H9 (cell line): ENCODE data around the gene SFR1. TPM values are rescaled to one million over a fixed set of nuclear protein-coding genes. Genes with fewer than 3 reads are reported as not detected.

ENCODE experiments used
- DNase-seq: peaks from one replicate; pipeline ENCODE4 v3.0.0-alpha.2; 2017
- H2AFZ ChIP-seq: one replicate; pipeline ENCODE4 v1.6.1; 2013; ENCODE audit warnings: mild to moderate bottlenecking, low read length, control low read depth, moderate library complexity
- H2AK5ac ChIP-seq: 2 replicates; pipeline ENCODE4 v1.6.1; 2013; ENCODE audit warnings: low read length, control low read depth, mixed read lengths; ENCODE audit not compliant: insufficient read length
- H2BK120ac ChIP-seq: one replicate; pipeline ENCODE4 v1.6.1; 2013; ENCODE audit warnings: low read depth, mild to moderate bottlenecking, low read length, control low read depth, inconsistent platforms; ENCODE audit not compliant: poor library complexity, severe bottlenecking
- H2BK12ac ChIP-seq: 2 replicates; pipeline ENCODE4 v1.6.1; 2013; ENCODE audit warnings: low read length, control low read depth, mixed read lengths, low read depth; ENCODE audit not compliant: insufficient read length
- H2BK15ac ChIP-seq: 2 replicates; pipeline ENCODE4 v1.6.1; 2013; ENCODE audit warnings: low read depth, low read length, control low read depth
- H2BK20ac ChIP-seq: one replicate; pipeline ENCODE4 v1.6.1; 2013; ENCODE audit warnings: low read depth, mild to moderate bottlenecking, low read length, control low read depth, inconsistent platforms; ENCODE audit not compliant: poor library complexity, severe bottlenecking
- H2BK5ac ChIP-seq: 2 replicates; pipeline ENCODE4 v1.6.1; 2013; ENCODE audit warnings: low read length, control low read depth, mixed read lengths; ENCODE audit not compliant: insufficient read length
- H3K14ac ChIP-seq: 2 replicates; pipeline ENCODE4 v1.6.1; 2013; ENCODE audit warnings: low read length, control low read depth; ENCODE audit not compliant: insufficient read depth
- H3K18ac ChIP-seq: 2 replicates; pipeline ENCODE4 v1.6.1; 2013; ENCODE audit warnings: low read depth, mild to moderate bottlenecking, mixed read lengths, low read length, control low read depth; ENCODE audit not compliant: insufficient read length
- H3K23ac ChIP-seq: 2 replicates; pipeline ENCODE4 v1.6.1; 2013; ENCODE audit warnings: low read length, control low read depth, mixed read lengths, low read depth; ENCODE audit not compliant: insufficient read length
- H3K23me2 ChIP-seq: 2 replicates; pipeline ENCODE4 v1.6.1; 2013; ENCODE audit warnings: low read depth, mild to moderate bottlenecking, mixed read lengths, low read length, control low read depth; ENCODE audit not compliant: insufficient read length, poor library complexity, severe bottlenecking
- H3K27ac ChIP-seq: 2 replicates; pipeline ENCODE4 v1.5.1; 2013; ENCODE audit warnings: low read length, control low read depth, mixed read lengths, low read depth; ENCODE audit not compliant: insufficient read length
- H3K27me3 ChIP-seq: 2 replicates; pipeline ENCODE4 v1.6.1; 2013; ENCODE audit warnings: low read length, control low read depth, inconsistent platforms; ENCODE audit not compliant: insufficient read depth
- H3K4ac ChIP-seq: 2 replicates; pipeline ENCODE4 v1.6.1; 2013; ENCODE audit warnings: low read depth, mild to moderate bottlenecking, control low read depth, inconsistent platforms, low read length, moderate library complexity
- H3K4me1 ChIP-seq: 2 replicates; pipeline ENCODE4 v1.6.1; 2013; ENCODE audit warnings: low read length, control low read depth, inconsistent platforms; ENCODE audit not compliant: insufficient read depth
- H3K4me2 ChIP-seq: 2 replicates; pipeline ENCODE4 v1.6.1; 2013; ENCODE audit warnings: low read length, control low read depth, mixed read lengths; ENCODE audit not compliant: insufficient read length, insufficient read depth
- H3K56ac ChIP-seq: 2 replicates; pipeline ENCODE4 v1.6.1; 2013; ENCODE audit warnings: low read depth, mild to moderate bottlenecking, mixed read lengths, low read length, control low read depth; ENCODE audit not compliant: insufficient read length
- H3K79me1 ChIP-seq: 2 replicates; pipeline ENCODE4 v1.6.1; 2013; ENCODE audit warnings: low read depth, mild to moderate bottlenecking, moderate library complexity, low read length, control low read depth, inconsistent platforms; ENCODE audit not compliant: insufficient read depth, poor library complexity, severe bottlenecking
- H3K79me2 ChIP-seq: 2 replicates; pipeline ENCODE4 v1.6.1; 2013; ENCODE audit warnings: low read length, control low read depth, inconsistent platforms; ENCODE audit not compliant: insufficient read depth
- H3K9ac ChIP-seq: 2 replicates; pipeline ENCODE4 v1.6.1; 2013; ENCODE audit warnings: low read length, control low read depth, mixed read lengths; ENCODE audit not compliant: insufficient read length; ENCODE audit errors: extremely low read depth
- H3K9me3 ChIP-seq: one replicate; pipeline ENCODE4 v1.6.1; 2013; ENCODE audit warnings: low read depth, low read length, inconsistent platforms; ENCODE audit not compliant: control insufficient read depth
- H3T11ph ChIP-seq: one replicate; pipeline ENCODE4 v1.6.1; 2013; ENCODE audit warnings: mild to moderate bottlenecking, low read length, control low read depth, inconsistent platforms
- H4K20me1 ChIP-seq: one replicate; pipeline ENCODE4 v1.6.1; 2013; ENCODE audit not compliant: control insufficient read depth, insufficient read length, insufficient read depth
- H4K5ac ChIP-seq: 2 replicates; pipeline ENCODE4 v1.6.1; 2013; ENCODE audit warnings: low read depth, mild to moderate bottlenecking, mixed read lengths, low read length, control low read depth; ENCODE audit not compliant: insufficient read length
- H4K8ac ChIP-seq: replicated peaks from 2 replicates; pipeline ENCODE4 v1.6.1; 2013; ENCODE audit warnings: low read length, control low read depth, mixed read lengths, low read depth; ENCODE audit not compliant: insufficient read length
- H4K91ac ChIP-seq: 2 replicates; pipeline ENCODE4 v1.6.1; 2013; ENCODE audit warnings: low read depth, mild to moderate bottlenecking, moderate library complexity, mixed read lengths, low read length, control low read depth; ENCODE audit not compliant: insufficient read length
- H3K27ac Mint-ChIP-seq, 3 experiments: 2 replicates in 2 of 3; 3 replicates in 1 of 3; pipeline ENCODE4 v1.8.0; 2020 to 2021; ENCODE audit warnings: mixed read lengths in 3 of 3, mild to moderate bottlenecking in 1 of 3, moderate library complexity in 1 of 3
- H3K27me3 Mint-ChIP-seq: 2 replicates; pipeline ENCODE4 v1.8.0; 2021; ENCODE audit warnings: low read depth, mild to moderate bottlenecking, moderate library complexity, mixed read lengths
- H3K36me3 Mint-ChIP-seq, 3 experiments: 2 replicates in 2 of 3; 3 replicates in 1 of 3; pipeline ENCODE4 v1.8.0; 2020 to 2021; ENCODE audit warnings: low read depth in 3 of 3, mixed read lengths in 3 of 3; ENCODE audit not compliant: insufficient read depth in 1 of 3
- H3K4me1 Mint-ChIP-seq, 2 experiments: 2 replicates each; pipeline ENCODE4 v1.8.0; 2020; ENCODE audit warnings: mixed read lengths in 2 of 2
- H3K4me3 Mint-ChIP-seq, 2 experiments: 2 replicates in 1 of 2; 3 replicates in 1 of 2; pipeline ENCODE4 v1.8.0; 2020 to 2021; ENCODE audit warnings: mild to moderate bottlenecking in 2 of 2, mixed read lengths in 2 of 2, moderate library complexity in 1 of 2
- H3K9me3 Mint-ChIP-seq, 2 experiments: 2 replicates in 1 of 2; 3 replicates in 1 of 2; pipeline ENCODE4 v1.8.0; 2020; ENCODE audit warnings: mild to moderate bottlenecking in 2 of 2, mixed read lengths in 2 of 2, moderate library complexity in 1 of 2
- WGBS: extraction: QIAGEN DNeasy Blood & Tissue Kit; methylation state at CpG from one replicate; pipeline ENCODE4 v1.1.7; 2013; ENCODE audit warnings: missing lambda C conversion rate, low lambda C conversion rate, mixed read lengths; ENCODE audit not compliant: insufficient read length; ENCODE audit errors: extremely low coverage; 5-methylcytosine and 5-hydroxymethylcytosine counted together
- total RNA-seq: library from RNA; stranded (reverse); gene quantifications from 2 replicates; pipeline ENCODE4 v1.2.1, GENCODE V29; 2021
- TF ChIP-seq, protein P1 (sequence below): fragments of 200-600 bp; sonication (generic); conservative IDR thresholded peaks from 3 replicates; pipeline ENCODE4 v1.8.0; 2021; ENCODE audit warnings: antibody characterized with exemption, mild to moderate bottlenecking

Gene SFR1
- total RNA-seq, 1 experiment from 2014 or later: 6.5 TPM

DNA sequence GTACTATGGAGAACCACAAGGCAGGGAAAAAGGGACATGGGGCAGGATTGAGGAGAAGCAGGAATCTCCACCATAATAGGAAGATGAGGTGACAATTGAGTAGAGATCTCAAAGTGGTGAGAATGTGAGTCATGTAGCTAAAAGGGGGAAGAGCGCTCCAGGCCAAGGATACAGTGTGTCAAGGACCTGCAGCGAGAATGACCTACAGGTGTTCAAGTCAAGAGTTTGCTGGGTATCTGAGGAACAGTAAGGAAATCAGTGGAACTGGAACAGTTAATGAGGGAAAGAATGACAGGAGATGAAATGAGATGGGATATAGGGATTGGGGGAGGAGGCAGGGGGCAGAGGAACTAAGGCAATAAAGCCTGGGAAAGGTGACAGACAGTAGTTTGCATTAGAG, 33.6 kb downstream of the SFR1 start:
- Histone ChIP-seq H3K79me1 (no peaks in the 10 kb centered on the region), H3K23me2 (no peaks in the 10 kb centered on the region), H3K23ac (no peak overlapping the region), H2BK120ac (no peak overlapping the region), H3K27ac (no peak overlapping the region), H4K5ac (no peak overlapping the region), H2BK12ac (no peak overlapping the region), H3K4me1 (peaks cover 4% of the 10 kb centered on the region), H4K20me1 (no peaks in the 10 kb centered on the region), H3K18ac (no peak overlapping the region), H3K9me3 (no peaks in the 10 kb centered on the region), H2BK5ac (no peak overlapping the region), H2AK5ac (no peak overlapping the region), H3K9ac (no peak overlapping the region), H2BK20ac (no peak overlapping the region), H3K14ac (no peak overlapping the region), H3K4me2 (no peak overlapping the region), H3K56ac (no peak overlapping the region), H3T11ph (no peak overlapping the region), H2BK15ac (no peak overlapping the region), H3K4ac (no peak overlapping the region), H4K8ac (no peak overlapping the region), H2AFZ (no peak overlapping the region), H3K27me3 (no peaks in the 10 kb centered on the region), H4K91ac (no peak overlapping the region), H3K79me2 (no peaks in the 10 kb centered on the region)
- TF ChIP-seq, protein P1, sequence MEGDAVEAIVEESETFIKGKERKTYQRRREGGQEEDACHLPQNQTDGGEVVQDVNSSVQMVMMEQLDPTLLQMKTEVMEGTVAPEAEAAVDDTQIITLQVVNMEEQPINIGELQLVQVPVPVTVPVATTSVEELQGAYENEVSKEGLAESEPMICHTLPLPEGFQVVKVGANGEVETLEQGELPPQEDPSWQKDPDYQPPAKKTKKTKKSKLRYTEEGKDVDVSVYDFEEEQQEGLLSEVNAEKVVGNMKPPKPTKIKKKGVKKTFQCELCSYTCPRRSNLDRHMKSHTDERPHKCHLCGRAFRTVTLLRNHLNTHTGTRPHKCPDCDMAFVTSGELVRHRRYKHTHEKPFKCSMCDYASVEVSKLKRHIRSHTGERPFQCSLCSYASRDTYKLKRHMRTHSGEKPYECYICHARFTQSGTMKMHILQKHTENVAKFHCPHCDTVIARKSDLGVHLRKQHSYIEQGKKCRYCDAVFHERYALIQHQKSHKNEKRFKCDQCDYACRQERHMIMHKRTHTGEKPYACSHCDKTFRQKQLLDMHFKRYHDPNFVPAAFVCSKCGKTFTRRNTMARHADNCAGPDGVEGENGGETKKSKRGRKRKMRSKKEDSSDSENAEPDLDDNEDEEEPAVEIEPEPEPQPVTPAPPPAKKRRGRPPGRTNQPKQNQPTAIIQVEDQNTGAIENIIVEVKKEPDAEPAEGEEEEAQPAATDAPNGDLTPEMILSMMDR: no peak
- Mint-ChIP-seq H3K27me3 (peaks cover 3% of the 10 kb centered on the region), H3K36me3 (peaks cover 5 to 10% (median 9%) of the 10 kb centered on the region in 3 experiments; a peak in 6 of 7 replicates), H3K9me3 (peaks cover 14 to 15% of the 10 kb centered on the region in 2 experiments), H3K4me3 (no peak overlapping the region), H3K27ac (no peak overlapping the region), H3K4me1 (peaks cover 15 to 18% of the 10 kb centered on the region in 2 experiments)
- no peak for DNase-seq
- WGBS: no CpG with 5 or more reads among the region's 2 CpGs
